Loucy (cell line): Measurements from ENCODE around the gene TRAF2.

Experiments used
- H2AFZ ChIP-seq: fragments of 200-600 bp; sonication (generic); 2 replicates; pipeline ENCODE4 v1.6.0; 2016; ENCODE audit warnings: antibody characterized with exemption, mild to moderate bottlenecking, low read length, moderate library complexity
- H3F3A ChIP-seq: fragments of 200-600 bp; 2 replicates; pipeline ENCODE4 v1.6.0; 2016; ENCODE audit warnings: antibody characterized with exemption, low read depth, mild to moderate bottlenecking
- H3K27me3 ChIP-seq: fragments of 200-600 bp; sonication (generic); 2 replicates; pipeline ENCODE4 v1.6.1; 2014; ENCODE audit warnings: low read length, mild to moderate bottlenecking; ENCODE audit not compliant: insufficient read depth, poor library complexity, severe bottlenecking
- H3K36me3 ChIP-seq: fragments of 200-600 bp; sonication (generic); 2 replicates; pipeline ENCODE4 v1.6.1; 2016; ENCODE audit warnings: low read length; ENCODE audit not compliant: insufficient read depth
- H3K4me1 ChIP-seq: fragments of 200-600 bp; sonication (generic); 2 replicates; pipeline ENCODE4 v1.5.1; 2014; ENCODE audit warnings: low read length, mild to moderate bottlenecking; ENCODE audit not compliant: insufficient read depth, poor library complexity, severe bottlenecking
- H3K4me2 ChIP-seq: fragments of 200-600 bp; sonication (generic); 2 replicates; pipeline ENCODE4 v1.6.0; 2014; ENCODE audit warnings: antibody characterized with exemption, low read length, low read depth, mild to moderate bottlenecking; ENCODE audit not compliant: poor library complexity, severe bottlenecking
- H3K4me3 ChIP-seq: fragments of 200-600 bp; sonication (generic); 2 replicates; pipeline ENCODE4 v1.5.1; 2014; ENCODE audit warnings: low read length, mild to moderate bottlenecking, mixed read lengths; ENCODE audit not compliant: poor library complexity, severe bottlenecking
- H3K79me2 ChIP-seq: fragments of 200-600 bp; sonication (generic); 2 replicates; pipeline ENCODE4 v1.6.1; 2014; ENCODE audit warnings: low read length; ENCODE audit not compliant: insufficient read depth
- H3K9ac ChIP-seq: fragments of 200-600 bp; sonication (generic); 2 replicates; pipeline ENCODE4 v1.6.0; 2014; ENCODE audit warnings: mild to moderate bottlenecking, low read depth, low read length, moderate library complexity; ENCODE audit not compliant: poor library complexity, severe bottlenecking
- H3K9me2 ChIP-seq: fragments of 200-600 bp; sonication (generic); replicated peaks from 2 replicates; pipeline ENCODE4 v1.6.1; 2016; ENCODE audit warnings: low read depth, low read length, mixed read lengths
- H3K9me3 ChIP-seq: fragments of 200-600 bp; sonication (generic); 2 replicates; pipeline ENCODE4 v1.6.1; 2014; ENCODE audit warnings: mild to moderate bottlenecking, antibody characterized with exemption, low read length, low read depth; ENCODE audit not compliant: insufficient read depth
- H4K20me1 ChIP-seq: fragments of 200-600 bp; sonication (generic); 2 replicates; pipeline ENCODE4 v1.6.0; 2014; ENCODE audit warnings: antibody characterized with exemption, low read length, mild to moderate bottlenecking; ENCODE audit not compliant: insufficient read depth, poor library complexity, severe bottlenecking
- EZH2phosphoT487 ChIP-seq: fragments of 200-600 bp; IDR thresholded peaks from 2 replicates; pipeline ENCODE4 v1.6.1; 2018; ENCODE audit warnings: antibody characterized with exemption, mild to moderate bottlenecking, moderate library complexity, borderline replicate concordance
- TF ChIP-seq, protein P1 (sequence below): fragments of 200-600 bp; sonication (generic); conservative IDR thresholded peaks from 2 replicates; pipeline ENCODE4 v1.5.1; 2014; ENCODE audit warnings: mild to moderate bottlenecking, antibody characterized with exemption, low read length

The TRAF2 gene

DNA sequence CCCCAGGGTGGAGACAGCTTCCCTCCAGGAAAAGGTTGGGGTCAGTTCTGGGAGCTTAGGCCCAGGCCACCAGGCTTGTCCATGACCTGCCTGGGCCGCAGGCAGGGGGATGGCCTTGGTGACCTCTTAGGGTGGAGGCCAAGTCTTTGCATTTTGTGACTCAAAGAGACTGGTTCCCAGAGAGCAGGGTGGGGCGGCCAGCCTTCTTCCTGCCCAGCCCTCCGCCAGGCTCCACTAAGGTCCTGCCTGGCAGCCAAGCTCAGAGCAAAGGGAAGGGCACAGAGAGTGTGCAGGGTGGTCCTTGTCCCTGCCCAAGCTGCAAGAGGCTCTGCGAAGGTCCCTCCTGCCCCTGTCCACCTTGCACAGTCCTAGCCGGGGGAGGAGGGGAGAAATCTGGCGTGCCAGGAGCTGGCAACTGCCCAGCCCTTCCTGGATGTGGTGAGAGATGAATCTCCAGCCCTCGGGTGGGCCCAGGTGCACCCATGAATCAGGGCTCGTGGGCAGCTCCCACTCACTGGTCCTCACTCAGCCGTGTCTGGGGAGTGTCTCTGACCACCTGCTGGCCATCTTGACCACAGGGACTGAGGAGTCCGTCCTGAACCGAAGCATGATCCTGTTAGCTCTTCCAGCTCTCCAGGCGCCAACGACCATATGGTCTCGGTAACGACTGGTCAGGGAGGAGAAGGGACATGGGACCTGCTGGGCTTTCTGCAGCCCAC, 88.7 kb downstream of the TRAF2 start:
- Histone ChIP-seq H3K27me3 (no peaks in the 10 kb centered on the region), H3K4me2 (no peak overlapping the region)

DNA sequence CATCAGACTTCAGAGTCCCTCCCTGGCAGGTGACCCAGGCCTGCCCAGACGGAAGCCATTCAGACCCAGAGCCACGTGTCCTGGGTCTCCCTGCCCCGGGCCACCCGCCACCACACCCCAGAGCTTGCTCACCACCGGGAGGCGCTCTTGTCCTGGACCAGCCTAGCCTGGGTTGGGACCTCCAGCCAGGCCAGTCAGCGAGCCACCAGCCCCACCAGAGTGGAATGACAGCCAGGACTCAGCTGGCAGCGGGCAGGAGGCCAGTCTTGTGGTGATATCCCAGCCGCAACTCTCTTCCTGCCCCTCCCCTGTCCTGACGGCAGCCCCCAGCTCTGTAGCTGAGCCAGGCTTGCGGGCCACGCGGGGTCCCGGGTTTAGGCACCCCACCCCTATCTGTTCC, 89.3 kb downstream of the TRAF2 start:
- Histone ChIP-seq H3K79me2 (no peaks in the 10 kb centered on the region), H3K36me3 (no peaks in the 10 kb centered on the region), H3K4me3 (no peak overlapping the region), H3K9me3 (no peaks in the 10 kb centered on the region), H3K4me1 (peaks cover 5% of the 10 kb centered on the region), H3K9me2 (no peaks in the 10 kb centered on the region), H3K4me2 (no peak overlapping the region), H4K20me1 (no peaks in the 10 kb centered on the region), H3K9ac (no peak overlapping the region), H2AFZ (no peak overlapping the region), H3F3A (no peaks in the 10 kb centered on the region), H3K27me3 (no peaks in the 10 kb centered on the region)
- TF ChIP-seq EZH2phosphoT487, result no peak
- TF ChIP-seq, protein P1, sequence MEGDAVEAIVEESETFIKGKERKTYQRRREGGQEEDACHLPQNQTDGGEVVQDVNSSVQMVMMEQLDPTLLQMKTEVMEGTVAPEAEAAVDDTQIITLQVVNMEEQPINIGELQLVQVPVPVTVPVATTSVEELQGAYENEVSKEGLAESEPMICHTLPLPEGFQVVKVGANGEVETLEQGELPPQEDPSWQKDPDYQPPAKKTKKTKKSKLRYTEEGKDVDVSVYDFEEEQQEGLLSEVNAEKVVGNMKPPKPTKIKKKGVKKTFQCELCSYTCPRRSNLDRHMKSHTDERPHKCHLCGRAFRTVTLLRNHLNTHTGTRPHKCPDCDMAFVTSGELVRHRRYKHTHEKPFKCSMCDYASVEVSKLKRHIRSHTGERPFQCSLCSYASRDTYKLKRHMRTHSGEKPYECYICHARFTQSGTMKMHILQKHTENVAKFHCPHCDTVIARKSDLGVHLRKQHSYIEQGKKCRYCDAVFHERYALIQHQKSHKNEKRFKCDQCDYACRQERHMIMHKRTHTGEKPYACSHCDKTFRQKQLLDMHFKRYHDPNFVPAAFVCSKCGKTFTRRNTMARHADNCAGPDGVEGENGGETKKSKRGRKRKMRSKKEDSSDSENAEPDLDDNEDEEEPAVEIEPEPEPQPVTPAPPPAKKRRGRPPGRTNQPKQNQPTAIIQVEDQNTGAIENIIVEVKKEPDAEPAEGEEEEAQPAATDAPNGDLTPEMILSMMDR, result peak; percentile 48

More for the DNA sequence above, 88.7 kb downstream of the TRAF2 start:
- Histone ChIP-seq H3K9me3 (no peaks in the 10 kb centered on the region), H3K36me3 (no peaks in the 10 kb centered on the region), H3K9me2 (no peaks in the 10 kb centered on the region), H3F3A (no peaks in the 10 kb centered on the region), H3K4me3 (no peak overlapping the region), H3K4me1 (peaks cover 5% of the 10 kb centered on the region), H4K20me1 (no peaks in the 10 kb centered on the region), H3K79me2 (no peaks in the 10 kb centered on the region), H3K9ac (no peak overlapping the region), H2AFZ (no peak overlapping the region)
- TF ChIP-seq, protein P1, result no peak
- TF ChIP-seq EZH2phosphoT487, result no peak
